Fibroblast of skin of right quadriceps (primary cell): Measurements from ENCODE around the gene TMEM131.
"Not testable (repeated sequence)": the region's sequence is repeated elsewhere in the genome, so short reads cannot be mapped to it uniquely, and the experiment has no call there.

Experiments used
- DNase-seq: peaks from one replicate; pipeline ENCODE4 v3.0.0-alpha.2; 2013

Gene TMEM131

GRCh38 chr2:97995734-97996624 lies at the start of gene TMEM131:
TMEM131 (minus strand) TSS chr2:97995948; CDS start chr2:97995662, 286 bp downstream.
- DNase-seq, result peak; percentile 96

- DNase-seq, result not testable (repeated sequence)
Observed at GRCh38 chr2:98044730-98045129, 49.0 kb upstream of the TMEM131 start.

- no peak for DNase-seq
Observed at GRCh38 chr2:98043101-98043500, 47.4 kb upstream of the TMEM131 start.

GRCh38 chr2:98040331-98040939 lies 44.7 kb upstream of the TMEM131 start:
- no peak for DNase-seq

GRCh38 chr2:98039085-98039756 lies 43.5 kb upstream of the TMEM131 start:
- no peak for DNase-seq

- no peak for DNase-seq
Observed at GRCh38 chr2:98037666-98038336, 42.1 kb upstream of the TMEM131 start.

GRCh38 chr2:98037206-98037605 lies 41.5 kb upstream of the TMEM131 start:
- DNase-seq, result no peak

- DNase-seq, result no peak
Observed at GRCh38 chr2:98036349-98037000, 40.7 kb upstream of the TMEM131 start.

GRCh38 chr2:98034745-98035144 lies 39.0 kb upstream of the TMEM131 start:
- DNase-seq, result no peak

GRCh38 chr2:98032086-98032485 lies 36.3 kb upstream of the TMEM131 start:
- DNase-seq, result no peak

GRCh38 chr2:98029718-98030222 lies 34.0 kb upstream of the TMEM131 start:
- no peak for DNase-seq

- no peak for DNase-seq
Observed at GRCh38 chr2:98028931-98029717, 33.4 kb upstream of the TMEM131 start.

- peak; percentile 53 for DNase-seq
Observed at GRCh38 chr2:98028101-98028561, 32.4 kb upstream of the TMEM131 start.

GRCh38 chr2:98027538-98027937 lies 31.8 kb upstream of the TMEM131 start:
- no peak for DNase-seq

- no peak for DNase-seq
Observed at GRCh38 chr2:98026927-98027522, 31.3 kb upstream of the TMEM131 start.

GRCh38 chr2:98026292-98026691 lies 30.5 kb upstream of the TMEM131 start:
- DNase-seq, result no peak

GRCh38 chr2:98025481-98026037 lies 29.8 kb upstream of the TMEM131 start:
- no peak for DNase-seq

- DNase-seq, result not testable (repeated sequence)
Observed at GRCh38 chr2:98022067-98022466, 26.3 kb upstream of the TMEM131 start.

- DNase-seq, result no peak
Observed at GRCh38 chr2:98020992-98021713, 25.4 kb upstream of the TMEM131 start.

GRCh38 chr2:98020516-98020915 lies 24.8 kb upstream of the TMEM131 start:
- no peak for DNase-seq
